Endothelial cell of umbilical vein (primary cell): Measurements from ENCODE around the gene FOXJ3. TPM values are rescaled to one million over a fixed set of nuclear protein-coding genes. Genes with fewer than 3 reads are reported as not detected.

Experiments
- BruUV-seq: library from RNA; stranded (reverse); fragments of 400-500 nt; replicated peaks from 2 replicates; lab custom pipeline; 2021; lab: Mats Ljungman, UMichigan
- CTCF ChIA-PET: fragments of 300-600, 350-600 bp; sonication (Branson Sonifier 250); formaldehyde crosslinking; loops from one replicate; lab custom pipeline; 2021; ENCODE audit warnings: antibody characterized with exemption, inconsistent platforms; lab: Charles Lee
- POLR2A ChIA-PET: fragments of 300-600, 350-600 bp; sonication (Branson Sonifier 250); formaldehyde crosslinking; loops from one replicate; lab custom pipeline; 2021; ENCODE audit warnings: antibody characterized with exemption, inconsistent platforms; lab: Charles Lee
- DNase-seq: peaks from one replicate; pipeline ENCODE4 v3.0.0-alpha.2; 2011; ENCODE audit warnings: low read depth, low spot score
- FAIRE-seq: peaks from 2 replicates; lab custom pipeline; 2011; peaks lifted over from hg19 to GRCh38; lab: Jason Lieb, UNC
- H2AFZ ChIP-seq: 2 replicates; pipeline ENCODE4 v1.6.0; 2012; ENCODE audit warnings: low read depth, low read length, control low read depth, inconsistent platforms
- H3K27ac ChIP-seq: 2 replicates; pipeline ENCODE4 v1.5.1; 2011; ENCODE audit warnings: low read depth, mild to moderate bottlenecking, control low read depth, low read length, moderate library complexity; ENCODE audit not compliant: insufficient read depth
- H3K27me3 ChIP-seq, 2 experiments: 2 replicates each; pipeline versions ENCODE4 v1.6.0 to v1.6.1; 2011; ENCODE audit warnings: low read length in 2 of 2, mixed read lengths in 1 of 2; ENCODE audit not compliant: control insufficient read depth in 2 of 2, insufficient read depth in 2 of 2
- H3K36me3 ChIP-seq, 2 experiments: 2 replicates in 1 of 2; 3 replicates in 1 of 2; pipeline ENCODE4 v1.5.1; 2011; ENCODE audit warnings: low read length in 2 of 2, mild to moderate bottlenecking in 1 of 2, moderate library complexity in 1 of 2; ENCODE audit not compliant: control insufficient read depth in 2 of 2, insufficient read depth in 2 of 2; ENCODE audit errors: extremely low read depth in 1 of 2
- H3K4me1 ChIP-seq: 3 replicates; pipeline ENCODE4 v1.5.1; 2011; ENCODE audit warnings: mild to moderate bottlenecking, low read length; ENCODE audit not compliant: control insufficient read depth, insufficient read depth; ENCODE audit errors: extremely low read depth
- H3K4me2 ChIP-seq: 2 replicates; pipeline ENCODE4 v1.6.1; 2011; ENCODE audit warnings: low read length, control low read depth, mixed read lengths; ENCODE audit not compliant: insufficient read depth
- H3K4me3 ChIP-seq, 3 experiments: fragments of 200-600 bp in 1 of 3; sonication (generic), shearing (Covaris generic) in 1 of 3; replicated peaks in 1 of 3; 2 replicates each; pipeline ENCODE4 v1.5.1; 2011 to 2016; ENCODE audit warnings: control low read depth in 3 of 3, low read length in 3 of 3, mild to moderate bottlenecking in 2 of 3, inconsistent platforms in 1 of 3, low read depth in 1 of 3, moderate library complexity in 1 of 3; ENCODE audit not compliant: insufficient read depth in 1 of 3
- H3K79me2 ChIP-seq: 2 replicates; pipeline ENCODE4 v1.6.0; 2012; ENCODE audit warnings: low read length, inconsistent platforms; ENCODE audit not compliant: control insufficient read depth, insufficient read depth
- H3K9ac ChIP-seq: replicated peaks from 2 replicates; pipeline ENCODE3; 2011; ENCODE audit warnings: low read length, control low read depth; ENCODE audit not compliant: insufficient read depth; ENCODE audit errors: extremely low read depth
- H3K9me1 ChIP-seq: replicated peaks from 3 replicates; pipeline ENCODE4 v1.6.0; 2011; ENCODE audit warnings: mild to moderate bottlenecking, low read length; ENCODE audit not compliant: control insufficient read depth, insufficient read depth; ENCODE audit errors: extremely low read depth
- H3K9me3 ChIP-seq: replicated peaks from 2 replicates; pipeline ENCODE4 v1.5.1; 2012; ENCODE audit warnings: low read length, inconsistent platforms; ENCODE audit not compliant: control insufficient read depth, insufficient read depth
- H4K20me1 ChIP-seq: replicated peaks from 2 replicates; pipeline ENCODE3; 2011; ENCODE audit warnings: mild to moderate bottlenecking, low read length; ENCODE audit not compliant: control insufficient read depth, insufficient read depth; ENCODE audit errors: extremely low read depth
- CTCF ChIP-seq, 2 donors: IDR thresholded peaks; 1 replicate in 1 of 2; 2 replicates in 1 of 2; pipeline ENCODE4 v1.5.1; 2011; ENCODE audit warnings: low read length in 2 of 2, mild to moderate bottlenecking in 2 of 2, moderate library complexity in 2 of 2, control low read depth in 1 of 2, inconsistent platforms in 1 of 2, low read depth in 1 of 2; ENCODE audit not compliant: insufficient read depth in 1 of 2; ENCODE audit errors: extremely low read depth in 1 of 2
- EZH2 ChIP-seq: IDR thresholded peaks from 2 replicates; pipeline ENCODE4 v1.6.1; 2012; ENCODE audit warnings: borderline replicate concordance, low read depth, mild to moderate bottlenecking, moderate library complexity, low read length, inconsistent platforms; ENCODE audit not compliant: severe bottlenecking
- FOS ChIP-seq: IDR thresholded peaks from 2 replicates; pipeline ENCODE4 v1.6.1; 2011; ENCODE audit warnings: mild to moderate bottlenecking, low read length, moderate library complexity, borderline replicate concordance; ENCODE audit not compliant: insufficient read depth
- GATA2 ChIP-seq: IDR thresholded peaks from 2 replicates; pipeline ENCODE4 v1.7.0; 2011; ENCODE audit warnings: low read depth, mild to moderate bottlenecking, moderate library complexity, mixed read lengths, low read length; ENCODE audit not compliant: insufficient read length, insufficient read depth
- JUN ChIP-seq: IDR thresholded peaks from 2 replicates; pipeline ENCODE4 v1.6.1; 2011; ENCODE audit warnings: borderline replicate concordance, low read depth; ENCODE audit not compliant: insufficient read length, insufficient read depth
- POLR2AphosphoS5 ChIP-seq: IDR thresholded peaks from 2 replicates; pipeline ENCODE4 v1.6.1; 2012; ENCODE audit warnings: low read depth, mild to moderate bottlenecking, control low read depth, low read length, moderate library complexity; ENCODE audit not compliant: insufficient read depth
- dilution Hi-C: fragments of 300-500 bp; cut with MboI; formaldehyde crosslinking; loops from one replicate; pipeline ENCODE4 v1.15.0; 2019; ENCODE audit warnings: low sequenced_read_pairs; ENCODE audit not compliant: extremely low pct_ligation_motif_present
- intact Hi-C: fragments of 100-400 bp; cut with micrococcal nuclease; formaldehyde crosslinking; loops from one replicate; pipeline ENCODE4 v1.10.0; 2022
- polyA plus RNA-seq, 4 experiments: library from polyadenylated mRNA; depleted of rRNA in 3 of 4; stranded (reverse) in 3 of 4; unstranded in 1 of 4; fragments of >200 nt; gene quantifications; 2 replicates each; pipeline versions ENCODE4 v1.2.1 to v1.2.3, GENCODE V29; 2011 to 2012; ENCODE audit warnings: missing spikeins in 1 of 4
- total RNA-seq: library from RNA; stranded (reverse); gene quantifications from 2 replicates; pipeline ENCODE4 v1.2.3, GENCODE V29; 2021

Gene FOXJ3
- total and polyA plus RNA-seq, 2 donors (not counting 3 experiments of a cell fraction or from before 2014, with no cell fraction given): 34.7 to 38.8 TPM

GRCh38 chr1:42288311-42288985 lies 46.6 kb downstream of the FOXJ3 start:
- H3K9ac ChIP-seq: no peak overlapping the region
- H3K79me2 ChIP-seq: peaks cover 38% of the 10 kb centered on the region
- TF ChIP-seq GATA2: no peak
- no peak for TF ChIP-seq FOS
- TF ChIP-seq POLR2AphosphoS5: no peak
- no peak for TF ChIP-seq EZH2
- no peak for TF ChIP-seq JUN
- H3K27me3 ChIP-seq: no peaks in the 10 kb centered on the region
- CTCF ChIA-PET: interaction anchor here (0.9 to 1.0 kb wide), 2 partner anchors 13 to 115 kb away, joined by 3 to 4 read pairs; no protein-coding TSS in a partner anchor
- H3K9me1 ChIP-seq: no peaks in the 10 kb centered on the region
- FAIRE-seq (no peak), DNase-seq (no peak)
- no peaks in the 10 kb centered on the region for H3K4me1 ChIP-seq
- intact Hi-C loops: no loop called here
- no peaks in the 10 kb centered on the region for H3K9me3 ChIP-seq
- POLR2A ChIA-PET: no interaction called here
- no TSS peak for BruUV-seq
- no peak overlapping the region for H3K27ac ChIP-seq
- H3K4me3 ChIP-seq: no peak overlapping the region
- H4K20me1 ChIP-seq: peaks cover 5% of the 10 kb centered on the region
- dilution Hi-C loops: no loop called here
- H3K4me2 ChIP-seq: no peak overlapping the region
- H3K36me3 ChIP-seq: no peaks in the 10 kb centered on the region
- H2AFZ ChIP-seq: no peak overlapping the region

GRCh38 chr1:42282867-42283583 lies 52.0 kb downstream of the FOXJ3 start:
- Histone ChIP-seq H3K27me3 (no peaks in the 10 kb centered on the region), H3K4me1 (peaks cover 3% of the 10 kb centered on the region), H3K36me3 (no peaks in the 10 kb centered on the region), H3K9ac (no peak overlapping the region), H4K20me1 (peaks cover 9% of the 10 kb centered on the region), H3K9me1 (no peaks in the 10 kb centered on the region), H3K9me3 (no peaks in the 10 kb centered on the region), H3K4me2 (no peak overlapping the region), H3K79me2 (peaks cover 35% of the 10 kb centered on the region), H2AFZ (no peak overlapping the region), H3K27ac (no peak overlapping the region), H3K4me3 (no peak overlapping the region)
- no TSS peak for BruUV-seq
- FAIRE-seq: no peak
- peak; percentile 45 for DNase-seq
- intact Hi-C loops: no loop called here
- CTCF ChIA-PET: interaction anchor here (2.2 kb wide), 1 partner anchor 110 kb away, joined by 8 read pairs; no protein-coding TSS in a partner anchor
- dilution Hi-C loops: no loop called here
- POLR2A ChIA-PET: no interaction called here
- TF ChIP-seq CTCF (IDR thresholded peaks at IDR 0.05; ENCODE audit: extremely low read depth in 1 of 2, insufficient read depth in 1 of 2, low read depth in 1 of 2, low read length in 2 of 2) (no peak), GATA2 (no peak), FOS (peak; percentile 36)
